Activated CD8-positive, alpha-beta memory T cell treated with anti-CD3 and anti-CD28 coated beads, Interleukin-2, amount 10 ng/mL, durations not matched to agents 7 days and 5 days (primary cell): Measurements from ENCODE around the gene TFDP2. TPM values are rescaled to one million over a fixed set of nuclear protein-coding genes. Genes with fewer than 3 reads are reported as not detected.
"Not testable (repeated sequence)": the region's sequence is repeated elsewhere in the genome, so short reads cannot be mapped to it uniquely, and the experiment has no call there.

ENCODE experiments used
- ATAC-seq: fragments of 150-1000 bp; cut with Tn5 transposase; one replicate; pipeline ENCODE4 v1.10.0; 2021; ENCODE audit warnings: moderate library complexity
- CTCF ChIA-PET: fragments of 350-600 bp; sonication (Branson Sonifier 250); formaldehyde crosslinking; loops from one replicate; lab custom pipeline; 2021; ENCODE audit warnings: antibody characterized with exemption; lab: Charles Lee
- DNase-seq: peaks from one replicate; pipeline ENCODE4 v3.0.0-alpha.2; 2020
- H3K27ac Mint-ChIP-seq: one replicate; pipeline ENCODE4 v1.8.0; 2021; ENCODE audit warnings: mild to moderate bottlenecking, mixed read lengths
- H3K27me3 Mint-ChIP-seq: one replicate; pipeline ENCODE4 v1.8.0; 2021; ENCODE audit warnings: mixed read lengths
- H3K36me3 Mint-ChIP-seq: one replicate; pipeline ENCODE4 v1.8.0; 2021; ENCODE audit warnings: mild to moderate bottlenecking, mixed read lengths
- H3K4me1 Mint-ChIP-seq: one replicate; pipeline ENCODE4 v1.8.0; 2021; ENCODE audit warnings: mixed read lengths
- H3K4me3 Mint-ChIP-seq: one replicate; pipeline ENCODE4 v1.8.0; 2021; ENCODE audit warnings: mild to moderate bottlenecking, moderate library complexity, mixed read lengths
- H3K9me3 Mint-ChIP-seq: one replicate; pipeline ENCODE4 v1.8.0; 2022; ENCODE audit warnings: low read depth, mixed read lengths
- total RNA-seq, 2 experiments: library from RNA; stranded (reverse); gene quantifications; one replicate each; pipeline ENCODE4 v1.2.3, GENCODE V29; 2021

The TFDP2 gene
- total RNA-seq, 2 experiments from 2014 or later, result 29.0 to 33.7 TPM

DNA sequence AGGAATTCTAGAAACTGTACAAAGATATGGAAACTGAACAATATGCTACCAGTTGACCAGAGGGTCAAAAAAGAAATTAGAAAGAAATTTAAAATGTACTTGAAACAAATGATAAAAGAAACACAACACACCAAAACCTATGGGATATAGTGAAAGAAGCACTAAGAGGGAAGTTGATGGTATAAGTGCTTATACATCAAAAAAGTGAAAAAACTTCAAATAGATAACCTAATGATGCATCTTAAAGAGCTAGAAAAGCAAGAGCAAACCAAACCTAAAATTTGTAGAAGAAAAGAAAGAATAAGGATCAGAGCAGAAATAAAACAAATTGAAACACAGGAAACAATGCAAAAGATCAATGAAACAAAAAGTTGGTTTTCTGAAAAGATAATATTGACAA is 68.2 kb downstream of the TFDP2 start:
- Mint-ChIP-seq H3K27ac (no peak overlapping the region), H3K36me3 (peaks cover 13% of the 10 kb centered on the region), H3K9me3 (peaks cover 7% of the 10 kb centered on the region), H3K27me3 (no peaks in the 10 kb centered on the region), H3K4me3 (no peak overlapping the region), H3K4me1 (no peaks in the 10 kb centered on the region)
- ATAC-seq (no peak), DNase-seq (no peak)
- CTCF ChIA-PET, result interaction anchor here (1.0 kb wide), 1 partner anchor 12 kb away, joined by 3 read pairs; no protein-coding TSS in a partner anchor

- no peak overlapping the region for H3K4me3 Mint-ChIP-seq
- CTCF ChIA-PET, result no interaction called here
- no peak overlapping the region for H3K27ac Mint-ChIP-seq
- no peak for ATAC-seq
- no peaks in the 10 kb centered on the region for H3K4me1 Mint-ChIP-seq
- peaks cover 13% of the 10 kb centered on the region for H3K36me3 Mint-ChIP-seq
- no peak for DNase-seq
- no peaks in the 10 kb centered on the region for H3K27me3 Mint-ChIP-seq
- H3K9me3 Mint-ChIP-seq, result peaks cover 7% of the 10 kb centered on the region
Observed at GRCh38 chr3:142077859-142078500, 71.4 kb downstream of the TFDP2 start.

- no peaks in the 10 kb centered on the region for H3K4me1 Mint-ChIP-seq
- H3K9me3 Mint-ChIP-seq, result peaks cover 7% of the 10 kb centered on the region
- no peak overlapping the region for H3K27ac Mint-ChIP-seq
- DNase-seq (no peak), ATAC-seq (no peak)
- no peaks in the 10 kb centered on the region for H3K27me3 Mint-ChIP-seq
- CTCF ChIA-PET, result no interaction called here
- no peak overlapping the region for H3K4me3 Mint-ChIP-seq
- H3K36me3 Mint-ChIP-seq, result peaks cover 11% of the 10 kb centered on the region
Observed at GRCh38 chr3:142077155-142077858, 72.0 kb downstream of the TFDP2 start.

GRCh38 chr3:142075656-142076055 is 73.7 kb downstream of the TFDP2 start:
- H3K4me3 Mint-ChIP-seq, CTCF ChIA-PET, DNase-seq, ATAC-seq, H3K4me1 Mint-ChIP-seq, H3K36me3 Mint-ChIP-seq, H3K27me3 Mint-ChIP-seq, H3K27ac Mint-ChIP-seq, H3K9me3 Mint-ChIP-seq: not testable (repeated sequence)

DNA sequence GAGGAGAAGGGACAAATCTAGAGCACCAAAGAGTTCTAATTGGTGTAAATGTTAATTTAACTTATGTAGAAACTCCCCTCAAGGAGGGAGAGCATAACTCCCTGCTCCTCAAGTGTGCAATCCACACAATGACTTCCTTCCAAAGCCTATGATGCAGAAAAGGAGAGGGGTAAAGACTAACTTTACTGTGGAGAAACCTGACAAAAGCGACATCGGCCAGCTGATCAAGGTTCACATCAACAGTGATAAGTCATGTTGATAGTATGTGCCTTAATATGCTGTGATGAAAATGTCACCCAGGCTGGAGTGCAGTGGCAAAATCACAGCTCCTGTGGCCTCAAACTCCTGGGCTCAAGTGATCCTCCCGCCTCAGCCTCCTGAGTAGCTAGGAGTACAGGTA is 76.5 kb downstream of the TFDP2 start:
- H3K4me3 Mint-ChIP-seq, result no peak overlapping the region
- H3K9me3 Mint-ChIP-seq, result no peaks in the 10 kb centered on the region

GRCh38 chr3:142065932-142066331 is 83.4 kb downstream of the TFDP2 start:
- CTCF ChIA-PET, result no interaction called here
- peaks cover 2% of the 10 kb centered on the region for H3K4me1 Mint-ChIP-seq
- H3K27ac Mint-ChIP-seq, result no peak overlapping the region
- DNase-seq (no peak), ATAC-seq (no peak)
- H3K9me3 Mint-ChIP-seq, result no peaks in the 10 kb centered on the region
- no peaks in the 10 kb centered on the region for H3K27me3 Mint-ChIP-seq
- H3K36me3 Mint-ChIP-seq, result no peaks in the 10 kb centered on the region
- H3K4me3 Mint-ChIP-seq, result no peak overlapping the region

More for the DNA sequence above, 76.5 kb downstream of the TFDP2 start:
- Mint-ChIP-seq H3K27me3 (no peaks in the 10 kb centered on the region), H3K36me3 (no peaks in the 10 kb centered on the region), H3K27ac (no peak overlapping the region), H3K4me1 (peaks cover 5% of the 10 kb centered on the region)
- DNase-seq (no peak), ATAC-seq (no peak)
- CTCF ChIA-PET, result no interaction called here

GRCh38 chr3:142065344-142065743 is 84.0 kb downstream of the TFDP2 start:
- Mint-ChIP-seq H3K27ac (no peak overlapping the region), H3K27me3 (no peaks in the 10 kb centered on the region), H3K9me3 (no peaks in the 10 kb centered on the region), H3K4me1 (no peaks in the 10 kb centered on the region), H3K4me3 (no peak overlapping the region), H3K36me3 (no peaks in the 10 kb centered on the region)
- no peak for DNase-seq
- ATAC-seq, result no peak
- CTCF ChIA-PET, result no interaction called here

DNA sequence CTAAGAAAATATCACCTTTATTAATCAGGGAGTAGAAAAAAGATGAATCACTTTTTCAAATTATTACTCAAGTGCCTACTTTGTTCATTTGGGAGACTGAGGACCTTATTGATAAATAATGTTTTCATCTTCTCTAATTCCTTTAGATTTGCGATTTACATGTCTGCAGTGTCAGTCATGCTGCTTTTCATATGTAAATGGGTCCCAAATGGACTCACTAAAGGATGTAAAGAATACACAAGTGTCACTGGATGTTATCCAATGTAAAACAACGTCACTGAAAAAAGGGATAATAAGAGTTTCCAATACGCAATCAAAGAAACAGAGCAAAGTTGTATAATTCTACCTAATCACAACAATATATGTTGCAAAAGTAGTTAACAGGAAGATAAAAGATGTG is 84.9 kb downstream of the TFDP2 start:
- Mint-ChIP-seq H3K36me3 (no peaks in the 10 kb centered on the region), H3K4me3 (no peak overlapping the region), H3K27me3 (no peaks in the 10 kb centered on the region), H3K4me1 (no peaks in the 10 kb centered on the region), H3K27ac (no peak overlapping the region), H3K9me3 (no peaks in the 10 kb centered on the region)
- no peak for DNase-seq
- CTCF ChIA-PET, result no interaction called here
- no peak for ATAC-seq

GRCh38 chr3:142057331-142057725 is 92.0 kb downstream of the TFDP2 start:
- Mint-ChIP-seq H3K4me1 (peaks cover 3% of the 10 kb centered on the region), H3K27me3 (no peaks in the 10 kb centered on the region)
- CTCF ChIA-PET, result interaction anchor here (0.6 kb wide), 1 partner anchor 497 kb away, joined by 4 read pairs; no protein-coding TSS in a partner anchor

GRCh38 chr3:142056656-142057330 is 92.6 kb downstream of the TFDP2 start:
- H3K36me3 Mint-ChIP-seq, result peaks cover 1% of the 10 kb centered on the region
- no peak overlapping the region for H3K4me3 Mint-ChIP-seq
- ATAC-seq (no peak), DNase-seq (no peak)
- no peaks in the 10 kb centered on the region for H3K9me3 Mint-ChIP-seq
- H3K4me1 Mint-ChIP-seq, result peaks cover 3% of the 10 kb centered on the region
- H3K27ac Mint-ChIP-seq, result no peak overlapping the region
- H3K27me3 Mint-ChIP-seq, result no peaks in the 10 kb centered on the region
- CTCF ChIA-PET, result interaction anchor here (0.6 kb wide), 1 partner anchor 498 kb away, joined by 4 read pairs; no protein-coding TSS in a partner anchor

More at GRCh38 chr3:142057331-142057725, 92.0 kb downstream of the TFDP2 start:
- Mint-ChIP-seq H3K9me3 (no peaks in the 10 kb centered on the region), H3K27ac (no peak overlapping the region), H3K36me3 (peaks cover 1% of the 10 kb centered on the region), H3K4me3 (no peak overlapping the region)
- ATAC-seq (no peak), DNase-seq (no peak)

DNA sequence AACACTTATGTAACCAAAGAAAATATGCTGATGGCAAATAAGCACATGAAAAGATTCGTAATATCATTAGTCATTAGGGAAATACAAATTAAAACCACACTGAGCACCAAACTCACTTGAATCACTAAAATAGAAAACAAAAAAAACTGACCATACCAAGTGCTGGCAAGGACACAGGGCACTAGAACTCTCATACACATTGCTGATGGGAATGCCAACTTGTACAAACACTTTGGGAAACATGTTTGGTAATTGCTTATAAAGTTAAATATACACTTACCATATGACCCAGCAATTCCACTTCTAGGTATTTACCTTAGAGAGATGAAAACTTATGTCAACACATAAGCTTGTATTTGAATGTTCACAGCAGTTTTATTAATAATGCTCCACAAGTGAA is 95.5 kb downstream of the TFDP2 start:
- H3K36me3 Mint-ChIP-seq, result peaks cover 1% of the 10 kb centered on the region
- DNase-seq, result no peak

DNA sequence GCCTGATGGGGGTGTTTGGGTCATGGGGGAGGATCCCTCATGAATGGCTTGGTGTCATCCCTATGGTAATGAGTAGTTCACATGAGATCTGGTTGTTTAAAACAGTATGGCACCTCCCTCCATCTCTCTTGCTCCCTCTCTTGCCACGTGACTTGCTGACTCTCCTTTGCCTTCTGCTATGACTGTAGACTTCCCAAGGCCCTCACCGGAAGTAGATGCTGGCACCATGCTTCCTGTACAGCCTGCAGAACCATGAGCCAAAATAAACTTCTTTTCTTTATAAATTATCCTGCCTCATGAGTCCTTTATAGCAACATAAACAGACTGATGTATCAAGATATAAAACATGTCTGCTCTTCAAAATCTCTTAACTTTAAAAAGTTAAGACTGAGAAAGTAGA is 96.1 kb downstream of the TFDP2 start:
- DNase-seq, result no peak
- Mint-ChIP-seq H3K36me3 (peaks cover 1% of the 10 kb centered on the region), H3K4me1 (peaks cover 3% of the 10 kb centered on the region), H3K27ac (no peak overlapping the region), H3K27me3 (no peaks in the 10 kb centered on the region), H3K9me3 (no peaks in the 10 kb centered on the region), H3K4me3 (no peak overlapping the region)
- CTCF ChIA-PET, result no interaction called here
- no peak for ATAC-seq

More for the DNA sequence above, 95.5 kb downstream of the TFDP2 start:
- Mint-ChIP-seq H3K9me3 (no peaks in the 10 kb centered on the region), H3K4me1 (peaks cover 3% of the 10 kb centered on the region), H3K27me3 (no peaks in the 10 kb centered on the region), H3K27ac (no peak overlapping the region), H3K4me3 (no peak overlapping the region)
- ATAC-seq, result no peak
- CTCF ChIA-PET, result no interaction called here

DNA sequence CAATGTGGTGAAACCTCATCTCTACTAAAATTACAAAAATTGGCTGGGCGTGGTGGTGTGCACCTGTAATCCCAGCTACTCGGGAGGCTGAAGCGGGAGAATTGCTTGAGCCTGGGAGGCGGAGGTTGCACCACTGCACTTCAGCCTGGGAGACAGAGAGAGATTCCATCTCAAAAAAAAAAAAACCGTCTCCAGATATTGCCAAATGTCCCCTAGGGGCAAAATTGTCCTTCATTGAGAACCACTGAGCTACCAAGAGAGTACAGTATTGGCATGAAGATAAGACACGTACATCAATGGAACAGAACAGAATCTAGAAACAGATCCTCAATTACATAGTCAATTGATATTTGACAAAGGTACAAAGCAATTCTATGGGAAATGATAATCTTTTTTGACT is 98.0 kb downstream of the TFDP2 start:
- ATAC-seq (no peak), DNase-seq (no peak)
- Mint-ChIP-seq H3K27ac (no peak overlapping the region), H3K4me1 (peaks cover 3% of the 10 kb centered on the region), H3K9me3 (no peaks in the 10 kb centered on the region), H3K27me3 (no peaks in the 10 kb centered on the region), H3K36me3 (peaks cover 3% of the 10 kb centered on the region), H3K4me3 (no peak overlapping the region)
- CTCF ChIA-PET, result no interaction called here

DNA sequence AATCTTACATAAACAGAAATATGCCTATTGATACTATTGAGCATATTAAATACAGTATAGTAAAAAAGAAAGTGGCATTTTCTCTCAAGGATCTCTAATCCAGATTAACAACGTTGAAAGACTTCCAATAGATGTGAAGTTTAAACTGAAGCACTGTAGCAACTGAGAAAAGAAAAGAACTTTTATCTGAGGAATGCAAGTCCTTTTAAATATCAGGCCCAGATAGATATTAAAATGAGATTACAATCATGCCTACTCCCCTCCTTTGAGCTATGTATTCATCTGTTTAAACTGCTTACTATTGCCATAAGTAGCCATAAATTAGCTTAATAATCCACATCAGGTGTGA is 102.3 kb downstream of the TFDP2 start:
- no peaks in the 10 kb centered on the region for H3K9me3 Mint-ChIP-seq
- no peak for DNase-seq
- ATAC-seq, result no peak
- H3K36me3 Mint-ChIP-seq, result peaks cover 3% of the 10 kb centered on the region
- no peak overlapping the region for H3K4me3 Mint-ChIP-seq
- H3K4me1 Mint-ChIP-seq, result no peaks in the 10 kb centered on the region
- no peak overlapping the region for H3K27ac Mint-ChIP-seq
- no peaks in the 10 kb centered on the region for H3K27me3 Mint-ChIP-seq
- CTCF ChIA-PET, result no interaction called here
